A673 (cell line): ENCODE measurements around the gene SINHCAF. TPM values are rescaled to one million over a fixed set of nuclear protein-coding genes. Genes with fewer than 3 reads are reported as not detected.

Source experiments
- BruUV-seq: library from RNA; stranded (reverse); fragments of 400-500 nt; replicated peaks from 2 replicates; lab custom pipeline; 2021; lab: Mats Ljungman, UMichigan
- CTCF ChIA-PET: fragments of 300-600 bp; sonication (Branson Sonifier 250); formaldehyde crosslinking; loops from one replicate; lab custom pipeline; 2022; ENCODE audit warnings: antibody characterized with exemption; lab: Charles Lee
- POLR2A ChIA-PET: fragments of 300-600 bp; sonication (Branson Sonifier 250); formaldehyde crosslinking; loops from one replicate; lab custom pipeline; 2022; ENCODE audit warnings: antibody characterized with exemption; ENCODE audit not compliant: low non-redundant PET; lab: Charles Lee
- DNase-seq: peaks from one replicate; pipeline ENCODE4 v3.0.0-alpha.2; 2015; ENCODE audit warnings: low spot score
- H3K27ac ChIP-seq: fragments of 200-600 bp; sonication (generic); 2 replicates; pipeline ENCODE4 v1.5.1; 2016; ENCODE audit warnings: mixed run types, low read depth, mild to moderate bottlenecking, mixed read lengths, antibody characterized with exemption, low read length; ENCODE audit not compliant: poor library complexity, severe bottlenecking
- H3K27me3 ChIP-seq: fragments of 200-600 bp; sonication (generic); replicated peaks from 2 replicates; pipeline ENCODE4 v1.6.1; 2017; ENCODE audit warnings: mixed run types, low read depth, mild to moderate bottlenecking, mixed read lengths, antibody characterized with exemption, low read length; ENCODE audit not compliant: insufficient read depth, poor library complexity
- H3K36me3 ChIP-seq: fragments of 200-600 bp; sonication (generic); 2 replicates; pipeline ENCODE4 v1.6.1; 2016; ENCODE audit warnings: mixed run types, mild to moderate bottlenecking, mixed read lengths, antibody characterized with exemption, low read length; ENCODE audit not compliant: insufficient read depth, poor library complexity, severe bottlenecking
- H3K4me1 ChIP-seq: fragments of 200-600 bp; sonication (generic); 2 replicates; pipeline ENCODE4 v1.6.1; 2017; ENCODE audit warnings: mixed run types, mild to moderate bottlenecking, mixed read lengths, antibody characterized with exemption, low read length; ENCODE audit not compliant: insufficient read depth, poor library complexity, severe bottlenecking
- H3K4me3 ChIP-seq: fragments of 200-600 bp; sonication (generic); 2 replicates; pipeline ENCODE4 v1.5.1; 2016; ENCODE audit warnings: low read depth, mixed run types, mild to moderate bottlenecking, mixed read lengths, low read length; ENCODE audit not compliant: poor library complexity, severe bottlenecking
- H3K9me3 ChIP-seq: fragments of 200-600 bp; sonication (generic); 2 replicates; pipeline ENCODE4 v1.6.1; 2016; ENCODE audit warnings: mixed run types, low read depth, mild to moderate bottlenecking, mixed read lengths, antibody characterized with exemption, low read length; ENCODE audit not compliant: poor library complexity, severe bottlenecking
- EZH2 ChIP-seq: fragments of 200-600 bp; sonication (generic); IDR thresholded peaks from 2 replicates; pipeline ENCODE4 v1.6.1; 2017; ENCODE audit warnings: borderline replicate concordance, low read depth, mild to moderate bottlenecking, mixed read lengths, antibody characterized with exemption, low read length; ENCODE audit not compliant: poor library complexity, severe bottlenecking
- intact Hi-C: fragments of 100-400 bp; cut with micrococcal nuclease; formaldehyde crosslinking; loops from one replicate; pipeline ENCODE4 v1.10.0; 2022; ENCODE audit not compliant: unreplicated experiment
- total RNA-seq: library from RNA; stranded (reverse); gene quantifications from 2 replicates; pipeline ENCODE4 v1.2.3, GENCODE V29; 2021
- TF ChIP-seq, protein P1 (sequence below): fragments of 300-800, 200-600 bp; sonication (generic); conservative IDR thresholded peaks from 2 replicates; pipeline ENCODE4 v1.5.1; 2017; ENCODE audit warnings: low read depth, mild to moderate bottlenecking, antibody characterized with exemption, low read length, moderate library complexity, mixed read lengths

The SINHCAF gene
- total RNA-seq, 1 experiment from 2014 or later, result 137 TPM

DNA sequence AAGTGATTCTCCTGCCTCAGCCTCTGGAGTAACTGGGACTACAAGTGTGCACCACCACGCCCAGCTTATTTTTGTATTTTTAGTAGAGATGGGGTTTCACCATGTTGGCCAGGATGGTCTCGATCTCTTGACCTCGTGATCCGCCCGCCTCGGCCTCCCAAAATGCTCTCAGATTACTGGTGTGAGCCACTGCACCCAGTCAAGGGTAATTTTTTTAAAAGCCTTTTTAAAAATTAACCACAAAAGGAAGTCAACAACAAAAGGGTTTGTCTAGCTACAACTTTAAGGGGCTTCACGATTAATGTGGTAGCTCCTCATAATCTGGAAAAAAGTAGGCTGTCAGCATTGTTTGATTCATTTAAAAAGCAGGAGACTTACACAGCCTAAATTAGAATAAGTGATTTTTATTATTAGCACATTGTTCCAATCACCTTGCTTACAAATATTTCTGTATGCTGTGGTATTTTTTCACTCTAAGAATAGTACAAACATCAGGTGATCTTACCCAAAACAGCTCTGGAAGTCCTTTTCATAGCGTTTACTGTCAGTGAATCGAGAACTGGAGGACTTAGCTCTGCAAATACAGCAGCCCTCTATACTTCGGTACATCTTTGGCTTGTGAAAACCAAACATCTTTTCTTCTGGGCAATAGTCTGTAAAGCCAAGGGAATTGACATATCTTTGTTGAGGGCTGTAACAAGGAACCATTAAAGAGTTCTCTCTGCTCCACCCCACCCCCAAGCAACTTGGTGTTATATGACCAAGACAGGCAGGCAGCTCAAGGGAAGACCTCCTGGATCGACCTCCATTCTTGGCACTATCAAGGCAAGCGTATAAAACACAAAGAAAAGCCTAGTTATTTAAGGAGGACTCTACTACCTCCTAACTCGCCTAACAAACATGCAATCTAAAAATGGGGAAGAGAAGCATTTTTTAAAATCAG is 28.1 kb downstream of the SINHCAF start:
- H3K4me3 ChIP-seq, result no peak overlapping the region
- POLR2A ChIA-PET, result no interaction called here
- H3K27ac ChIP-seq, result no peak overlapping the region
- TF ChIP-seq, protein P1, sequence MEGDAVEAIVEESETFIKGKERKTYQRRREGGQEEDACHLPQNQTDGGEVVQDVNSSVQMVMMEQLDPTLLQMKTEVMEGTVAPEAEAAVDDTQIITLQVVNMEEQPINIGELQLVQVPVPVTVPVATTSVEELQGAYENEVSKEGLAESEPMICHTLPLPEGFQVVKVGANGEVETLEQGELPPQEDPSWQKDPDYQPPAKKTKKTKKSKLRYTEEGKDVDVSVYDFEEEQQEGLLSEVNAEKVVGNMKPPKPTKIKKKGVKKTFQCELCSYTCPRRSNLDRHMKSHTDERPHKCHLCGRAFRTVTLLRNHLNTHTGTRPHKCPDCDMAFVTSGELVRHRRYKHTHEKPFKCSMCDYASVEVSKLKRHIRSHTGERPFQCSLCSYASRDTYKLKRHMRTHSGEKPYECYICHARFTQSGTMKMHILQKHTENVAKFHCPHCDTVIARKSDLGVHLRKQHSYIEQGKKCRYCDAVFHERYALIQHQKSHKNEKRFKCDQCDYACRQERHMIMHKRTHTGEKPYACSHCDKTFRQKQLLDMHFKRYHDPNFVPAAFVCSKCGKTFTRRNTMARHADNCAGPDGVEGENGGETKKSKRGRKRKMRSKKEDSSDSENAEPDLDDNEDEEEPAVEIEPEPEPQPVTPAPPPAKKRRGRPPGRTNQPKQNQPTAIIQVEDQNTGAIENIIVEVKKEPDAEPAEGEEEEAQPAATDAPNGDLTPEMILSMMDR, result no peak
- TF ChIP-seq EZH2, result no peak
- BruUV-seq, result no TSS peak
- peaks cover 49% of the 10 kb centered on the region for H3K36me3 ChIP-seq
- no peaks in the 10 kb centered on the region for H3K4me1 ChIP-seq
- CTCF ChIA-PET, result interaction anchor here (0.9 kb wide), 1 partner anchor 26 kb away, joined by 3 read pairs; no protein-coding TSS in a partner anchor
- H3K9me3 ChIP-seq, result no peaks in the 10 kb centered on the region
- H3K27me3 ChIP-seq, result no peaks in the 10 kb centered on the region
- no peak for DNase-seq
- intact Hi-C loops, result no loop called here

DNA sequence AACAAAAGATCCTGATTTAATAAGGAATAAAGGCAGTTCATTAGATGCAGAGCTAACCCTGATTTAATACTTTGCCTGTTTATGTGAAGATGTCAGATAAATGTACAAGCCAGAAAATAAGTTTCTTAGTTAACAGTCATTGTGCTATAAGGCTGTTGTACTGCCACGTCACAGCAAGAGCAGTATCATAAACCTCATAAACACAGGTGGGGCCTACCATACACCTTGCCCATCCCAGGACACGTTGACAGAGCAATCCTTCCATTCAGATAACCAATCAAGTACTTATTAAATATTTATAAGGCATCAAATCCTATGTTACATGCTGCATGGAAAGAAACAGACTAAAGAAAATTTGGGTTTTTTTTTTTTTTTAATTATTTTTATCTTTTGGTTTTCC is 36.5 kb downstream of the SINHCAF start:
- H3K27ac ChIP-seq, result no peak overlapping the region
- ChIA-PET CTCF (interaction anchor here (1.5 kb wide), 1 partner anchor 18 kb away, joined by 4 read pairs; no protein-coding TSS in a partner anchor), POLR2A (no interaction called here)
- BruUV-seq, result no TSS peak
- H3K4me3 ChIP-seq, result no peak overlapping the region
- no peaks in the 10 kb centered on the region for H3K9me3 ChIP-seq
- intact Hi-C loops, result no loop called here
- H3K4me1 ChIP-seq, result no peaks in the 10 kb centered on the region
- H3K27me3 ChIP-seq, result no peaks in the 10 kb centered on the region
- TF ChIP-seq EZH2, result no peak
- TF ChIP-seq, protein P1, result no peak
- H3K36me3 ChIP-seq, result peaks cover 72% of the 10 kb centered on the region
- DNase-seq, result no peak

DNA sequence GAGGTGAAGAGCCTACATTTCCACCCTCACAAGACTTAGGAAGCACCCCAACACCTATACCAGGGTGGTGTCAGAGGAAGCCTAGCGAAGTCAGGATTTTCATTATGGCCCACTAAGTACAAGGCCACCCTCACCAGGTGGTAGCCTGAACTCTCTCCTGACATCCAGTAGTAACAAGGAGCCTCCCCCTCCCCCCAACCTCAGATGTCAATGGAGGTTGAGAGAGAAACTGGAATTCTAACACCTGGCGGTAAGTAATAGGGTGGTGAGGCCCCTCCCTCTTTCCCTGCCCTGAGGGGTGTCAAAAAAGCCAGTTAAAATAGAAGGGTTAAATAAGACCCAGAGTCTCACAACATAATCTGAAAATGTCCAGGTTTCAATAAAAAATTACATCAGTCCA is 37.6 kb downstream of the SINHCAF start:
- BruUV-seq, result no TSS peak
- ChIA-PET CTCF (no interaction called here), POLR2A (no interaction called here)
- no peak overlapping the region for H3K4me3 ChIP-seq
- no peak overlapping the region for H3K27ac ChIP-seq
- no peak for DNase-seq
- peaks cover 72% of the 10 kb centered on the region for H3K36me3 ChIP-seq
- no peaks in the 10 kb centered on the region for H3K27me3 ChIP-seq
- no peaks in the 10 kb centered on the region for H3K9me3 ChIP-seq
- H3K4me1 ChIP-seq, result no peaks in the 10 kb centered on the region
- intact Hi-C loops, result no loop called here
- TF ChIP-seq, protein P1, result no peak
- no peak for TF ChIP-seq EZH2
